Cardiac muscle cell (in vitro differentiated cells and primary cell): ENCODE data around the gene SIVA1. TPM values are rescaled to one million over a fixed set of nuclear protein-coding genes. Genes with fewer than 3 reads are reported as not detected.

Source experiments
- DNase-seq, 2 donors: peaks; one replicate each; pipeline versions ENCODE4 v3.0.0 to v3.0.0-alpha.2; 2010 to 2017; ENCODE audit warnings: low read depth in 1 of 2, low spot score in 1 of 2
- H3K27ac ChIP-seq: fragments of 200-600 bp; sonication (generic); 2 replicates; pipeline ENCODE4 v1.5.1; 2016
- H3K27me3 ChIP-seq: fragments of 200-600 bp; sonication (generic); 2 replicates; pipeline ENCODE4 v1.6.0; 2016; ENCODE audit warnings: control low read depth
- H3K36me3 ChIP-seq: fragments of 200-600 bp; sonication (generic); 2 replicates; pipeline ENCODE4 v1.5.1; 2016; ENCODE audit warnings: control low read depth
- H3K4me1 ChIP-seq: fragments of 200-600 bp; sonication (generic); 2 replicates; pipeline ENCODE4 v1.8.1; 2017; ENCODE audit warnings: low read depth, mild to moderate bottlenecking, mixed run types
- H3K4me3 ChIP-seq: fragments of 200-600 bp; sonication (generic); 2 replicates; pipeline ENCODE4 v1.5.1; 2016; ENCODE audit warnings: mild to moderate bottlenecking
- H3K9me3 ChIP-seq: fragments of 200-600 bp; sonication (generic); 2 replicates; pipeline ENCODE4 v1.5.1; 2017; ENCODE audit warnings: low read depth, mild to moderate bottlenecking, control low read depth
- polyA plus RNA-seq: library from polyadenylated mRNA; unstranded; fragments of >200 nt; fragmentation: Nextera tagmentation; extraction: Ambion mirVana; gene quantifications from 2 replicates; pipeline ENCODE4 v1.2.1, GENCODE V29; 2016
- total RNA-seq: library from RNA; depleted of rRNA; stranded (reverse); fragments of >200 nt; gene quantifications from 2 replicates; pipeline ENCODE4 v1.2.3, GENCODE V29; 2016
- TF ChIP-seq, protein P1 (sequence below): IDR thresholded peaks from 2 replicates; pipeline ENCODE4 v1.5.1; 2012; ENCODE audit warnings: low read depth, mild to moderate bottlenecking, low read length

Gene SIVA1
- total and polyA plus RNA-seq, 2 experiments from 2014 or later = 145 to 278 TPM

DNA sequence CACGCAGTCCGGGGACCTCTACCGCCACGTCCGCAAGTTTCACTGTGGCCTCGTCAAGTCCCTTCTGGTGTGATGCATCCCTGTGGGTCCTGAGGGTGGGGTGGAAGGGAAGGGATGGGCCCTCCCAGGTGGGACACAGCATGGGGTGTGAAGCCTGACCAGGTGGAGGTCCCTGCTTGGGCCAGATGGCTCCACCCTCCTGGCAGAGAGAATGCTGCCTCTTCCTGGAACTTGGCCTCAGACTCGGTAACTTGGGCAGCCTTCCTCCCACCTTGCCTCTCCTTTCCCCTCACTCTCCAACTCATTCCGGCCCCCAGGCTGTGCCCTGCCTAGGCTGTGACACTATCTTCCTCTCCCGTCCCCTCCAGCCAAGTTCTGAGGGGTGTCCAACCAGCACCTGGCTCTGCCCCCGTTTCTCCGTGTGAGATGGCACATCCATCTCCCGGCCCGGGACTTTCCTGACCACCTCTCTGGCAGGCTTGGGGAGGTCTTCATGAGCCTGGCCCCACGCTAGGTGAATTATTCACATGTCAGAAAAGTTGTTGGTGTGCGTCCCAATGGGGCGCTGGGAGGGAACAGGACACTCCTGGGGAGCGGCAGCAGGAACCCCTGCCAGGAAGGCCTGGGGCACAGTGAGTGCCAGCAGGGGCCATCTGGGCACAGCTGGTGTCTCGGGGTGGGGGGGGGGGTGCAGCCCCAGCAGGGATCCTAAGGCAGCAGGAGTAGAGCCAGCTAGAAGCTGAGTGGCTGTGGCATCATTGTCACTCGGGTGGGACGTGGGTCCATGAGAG is 49.6 kb downstream of the SIVA1 start:
- Histone ChIP-seq H3K27ac (no peak overlapping the region), H3K4me1 (peaks cover 7% of the 10 kb centered on the region), H3K9me3 (no peaks in the 10 kb centered on the region), H3K36me3 (no peaks in the 10 kb centered on the region), H3K4me3 (no peak overlapping the region), H3K27me3 (no peaks in the 10 kb centered on the region)
- no peak for DNase-seq
- TF ChIP-seq, protein P1, sequence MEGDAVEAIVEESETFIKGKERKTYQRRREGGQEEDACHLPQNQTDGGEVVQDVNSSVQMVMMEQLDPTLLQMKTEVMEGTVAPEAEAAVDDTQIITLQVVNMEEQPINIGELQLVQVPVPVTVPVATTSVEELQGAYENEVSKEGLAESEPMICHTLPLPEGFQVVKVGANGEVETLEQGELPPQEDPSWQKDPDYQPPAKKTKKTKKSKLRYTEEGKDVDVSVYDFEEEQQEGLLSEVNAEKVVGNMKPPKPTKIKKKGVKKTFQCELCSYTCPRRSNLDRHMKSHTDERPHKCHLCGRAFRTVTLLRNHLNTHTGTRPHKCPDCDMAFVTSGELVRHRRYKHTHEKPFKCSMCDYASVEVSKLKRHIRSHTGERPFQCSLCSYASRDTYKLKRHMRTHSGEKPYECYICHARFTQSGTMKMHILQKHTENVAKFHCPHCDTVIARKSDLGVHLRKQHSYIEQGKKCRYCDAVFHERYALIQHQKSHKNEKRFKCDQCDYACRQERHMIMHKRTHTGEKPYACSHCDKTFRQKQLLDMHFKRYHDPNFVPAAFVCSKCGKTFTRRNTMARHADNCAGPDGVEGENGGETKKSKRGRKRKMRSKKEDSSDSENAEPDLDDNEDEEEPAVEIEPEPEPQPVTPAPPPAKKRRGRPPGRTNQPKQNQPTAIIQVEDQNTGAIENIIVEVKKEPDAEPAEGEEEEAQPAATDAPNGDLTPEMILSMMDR = no peak

DNA sequence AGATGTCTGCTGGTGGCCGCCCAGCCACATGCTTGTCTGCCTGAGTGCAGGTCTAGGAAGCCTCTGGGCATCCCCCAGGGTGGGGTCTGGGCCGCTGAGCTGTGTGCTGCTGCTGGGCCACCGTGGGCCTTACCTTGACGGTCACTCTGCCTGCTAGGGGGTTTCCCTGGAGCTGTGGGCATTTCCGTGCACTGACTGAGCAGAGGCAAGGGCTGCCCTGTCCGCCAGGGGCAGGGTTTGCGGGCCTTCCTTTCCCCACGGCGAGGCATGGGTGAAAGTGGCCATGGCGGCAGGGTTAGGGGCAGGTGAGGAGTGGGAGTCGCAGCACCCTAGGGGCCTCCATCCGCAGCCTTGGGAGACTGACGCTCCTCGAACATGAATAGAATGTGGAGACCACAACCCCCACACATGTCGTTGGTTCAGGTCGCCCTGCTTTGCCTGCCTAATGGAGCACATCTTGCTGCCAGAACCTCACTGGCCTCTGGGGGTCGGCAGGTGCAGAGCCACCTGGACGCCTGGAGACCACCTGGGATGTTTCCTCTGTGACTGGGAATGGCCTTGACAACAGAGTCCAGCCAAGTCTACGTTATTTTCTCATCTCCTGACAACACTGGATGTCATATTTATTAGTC is 50.4 kb downstream of the SIVA1 start:
- Histone ChIP-seq H3K27ac (no peak overlapping the region), H3K9me3 (no peaks in the 10 kb centered on the region), H3K36me3 (no peaks in the 10 kb centered on the region), H3K27me3 (no peaks in the 10 kb centered on the region), H3K4me3 (no peak overlapping the region), H3K4me1 (peaks cover 4% of the 10 kb centered on the region)
- DNase-seq = no peak
- TF ChIP-seq, protein P1 = no peak

DNA sequence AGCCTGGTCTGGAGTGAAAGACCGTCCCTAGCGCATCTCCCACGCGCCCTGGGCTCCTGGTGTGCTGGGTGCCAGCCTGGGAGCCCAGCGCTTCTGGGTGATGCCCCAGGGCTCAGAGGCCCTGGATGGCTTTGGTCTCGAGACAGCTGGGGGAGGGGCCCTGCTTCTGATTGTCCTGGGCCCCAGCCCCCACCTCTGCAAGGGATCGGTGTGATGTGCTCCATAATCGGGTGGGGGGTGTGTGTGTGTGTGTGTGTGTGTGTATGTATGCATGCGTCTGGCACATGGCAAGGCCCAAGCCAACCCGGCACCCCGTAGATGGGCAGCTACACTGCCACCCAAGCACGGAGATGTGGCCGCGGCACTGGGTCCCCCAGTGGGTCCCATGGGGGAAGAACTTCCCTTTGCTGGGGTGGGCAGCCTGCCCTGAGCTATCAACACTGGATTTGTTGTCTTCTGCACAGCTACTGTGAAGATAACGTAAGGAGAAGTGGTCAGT is 51.0 kb downstream of the SIVA1 start:
- Histone ChIP-seq H3K4me3 (no peak overlapping the region), H3K9me3 (no peaks in the 10 kb centered on the region), H3K27me3 (no peaks in the 10 kb centered on the region), H3K27ac (no peak overlapping the region), H3K36me3 (no peaks in the 10 kb centered on the region), H3K4me1 (peaks cover 4% of the 10 kb centered on the region)
- DNase-seq = no peak
- TF ChIP-seq, protein P1 = no peak

DNA sequence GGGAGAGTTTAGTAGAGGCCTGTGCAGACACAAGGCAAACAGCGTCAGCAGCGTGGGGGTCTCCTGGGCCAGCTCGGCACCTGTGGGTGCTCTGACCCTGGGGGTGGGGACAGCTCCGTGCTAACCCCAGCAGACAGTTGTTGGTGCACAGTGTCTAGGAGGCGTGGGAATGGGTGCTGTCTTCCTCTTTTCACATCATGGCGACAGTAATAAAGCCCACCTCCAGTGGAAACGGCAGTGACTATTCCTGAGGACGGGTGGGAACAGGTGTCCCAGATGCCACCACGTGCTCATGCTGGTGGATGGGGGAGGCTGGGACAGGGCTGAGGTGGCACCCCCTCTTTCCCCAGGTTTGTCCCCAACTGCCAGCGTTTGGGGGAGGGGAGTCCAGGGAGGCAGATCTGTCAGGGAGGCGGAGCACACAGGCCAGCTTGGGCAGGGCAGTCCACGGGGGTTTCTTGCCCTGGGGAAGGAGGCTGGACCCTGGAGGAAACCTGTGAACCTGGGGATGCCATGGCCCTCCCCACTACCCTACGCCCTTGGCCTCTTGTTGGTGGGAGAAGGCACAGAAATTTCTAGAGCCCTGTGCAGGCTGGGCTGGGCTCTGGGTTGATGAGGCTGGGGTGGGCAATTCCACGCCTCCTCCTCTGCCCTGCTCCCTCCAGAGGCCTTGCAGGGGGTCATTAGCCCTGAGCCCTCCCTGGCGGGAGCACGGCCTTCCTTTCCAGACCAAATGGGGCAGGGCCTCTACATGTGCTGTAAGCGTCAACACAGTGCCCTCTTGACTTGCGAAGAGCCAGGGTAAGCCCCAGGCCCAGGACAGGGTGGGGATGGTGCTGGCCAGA is 51.8 kb downstream of the SIVA1 start:
- no peaks in the 10 kb centered on the region for H3K36me3 ChIP-seq
- DNase-seq = no peak
- H3K27ac ChIP-seq = no peak overlapping the region
- H3K4me3 ChIP-seq = no peak overlapping the region
- TF ChIP-seq, protein P1 = no peak
- peaks cover 3% of the 10 kb centered on the region for H3K4me1 ChIP-seq
- H3K27me3 ChIP-seq = no peaks in the 10 kb centered on the region
- no peaks in the 10 kb centered on the region for H3K9me3 ChIP-seq

DNA sequence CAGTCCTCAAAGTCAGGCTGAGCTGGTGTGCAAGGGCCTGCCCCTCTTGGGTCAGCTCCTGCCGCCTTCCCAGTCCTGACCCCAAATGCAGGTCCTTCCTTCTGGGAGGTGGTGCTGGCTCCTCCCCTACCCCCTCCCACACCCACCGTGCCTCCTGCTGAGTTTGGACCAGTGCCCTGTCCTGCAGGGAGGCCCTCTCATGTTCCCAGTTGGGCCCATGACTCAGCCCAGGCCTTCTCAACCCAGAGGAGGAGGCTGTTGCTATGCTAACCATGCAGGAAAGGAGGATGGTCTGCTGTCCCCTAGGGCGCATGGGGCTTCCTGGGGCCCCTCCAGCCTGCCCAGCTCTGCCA is 52.4 kb downstream of the SIVA1 start:
- no peak overlapping the region for H3K27ac ChIP-seq
- H3K4me1 ChIP-seq = no peaks in the 10 kb centered on the region
- no peak overlapping the region for H3K4me3 ChIP-seq
- no peaks in the 10 kb centered on the region for H3K36me3 ChIP-seq
- H3K9me3 ChIP-seq = no peaks in the 10 kb centered on the region
- no peaks in the 10 kb centered on the region for H3K27me3 ChIP-seq
- TF ChIP-seq, protein P1 = no peak
- peak; percentile 13 to 94 for DNase-seq
